Measurements from ENCODE around the gene IGHMBP2.

DNA sequence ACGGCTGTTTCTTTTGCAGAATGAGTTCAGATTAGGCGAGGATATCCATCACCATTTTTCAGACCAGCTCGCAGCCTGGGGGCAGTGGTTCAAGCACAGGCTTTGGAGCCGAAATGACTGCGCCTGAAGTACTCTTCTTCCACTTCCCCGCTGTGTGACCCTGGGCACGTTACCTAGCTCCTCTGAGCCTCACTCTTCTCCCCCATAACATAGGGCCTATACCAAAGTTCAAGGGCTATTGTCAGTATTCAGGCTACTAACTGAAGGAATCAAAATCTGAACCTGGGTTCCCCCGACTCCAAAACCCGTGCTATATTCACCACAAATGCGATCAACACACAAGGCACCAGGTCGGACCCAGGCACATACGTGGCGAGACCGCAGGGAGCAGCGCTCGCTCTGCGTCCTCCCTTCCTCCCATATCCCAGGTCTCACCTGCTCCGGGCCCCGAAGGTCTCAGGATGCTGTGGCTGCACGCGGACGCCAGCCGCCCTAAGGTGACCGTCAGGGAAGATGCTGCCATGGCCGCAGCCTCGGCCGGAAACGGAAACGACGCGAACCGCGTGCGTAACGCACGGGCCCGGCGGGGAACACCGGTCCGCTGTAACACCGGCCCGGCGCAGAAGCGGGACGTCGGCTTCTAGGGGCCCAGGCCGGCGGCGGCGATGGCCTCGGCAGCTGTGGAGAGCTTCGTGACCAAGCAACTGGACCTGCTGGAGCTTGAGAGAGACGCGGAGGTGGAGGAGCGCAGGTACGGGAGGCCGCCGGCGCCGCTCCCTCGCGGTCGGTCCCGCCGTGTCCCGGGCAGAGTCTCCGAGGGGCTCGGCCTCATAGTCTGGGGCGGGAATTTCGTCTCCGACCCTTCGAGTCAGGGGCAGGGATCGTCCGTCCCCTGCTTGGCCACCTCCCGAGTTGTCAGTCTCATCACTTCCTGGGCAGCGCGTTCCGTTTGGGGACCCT, at the start of gene IGHMBP2, which contains the start of gene MRPL21:
- TF ChIP-seq, protein P1, sequence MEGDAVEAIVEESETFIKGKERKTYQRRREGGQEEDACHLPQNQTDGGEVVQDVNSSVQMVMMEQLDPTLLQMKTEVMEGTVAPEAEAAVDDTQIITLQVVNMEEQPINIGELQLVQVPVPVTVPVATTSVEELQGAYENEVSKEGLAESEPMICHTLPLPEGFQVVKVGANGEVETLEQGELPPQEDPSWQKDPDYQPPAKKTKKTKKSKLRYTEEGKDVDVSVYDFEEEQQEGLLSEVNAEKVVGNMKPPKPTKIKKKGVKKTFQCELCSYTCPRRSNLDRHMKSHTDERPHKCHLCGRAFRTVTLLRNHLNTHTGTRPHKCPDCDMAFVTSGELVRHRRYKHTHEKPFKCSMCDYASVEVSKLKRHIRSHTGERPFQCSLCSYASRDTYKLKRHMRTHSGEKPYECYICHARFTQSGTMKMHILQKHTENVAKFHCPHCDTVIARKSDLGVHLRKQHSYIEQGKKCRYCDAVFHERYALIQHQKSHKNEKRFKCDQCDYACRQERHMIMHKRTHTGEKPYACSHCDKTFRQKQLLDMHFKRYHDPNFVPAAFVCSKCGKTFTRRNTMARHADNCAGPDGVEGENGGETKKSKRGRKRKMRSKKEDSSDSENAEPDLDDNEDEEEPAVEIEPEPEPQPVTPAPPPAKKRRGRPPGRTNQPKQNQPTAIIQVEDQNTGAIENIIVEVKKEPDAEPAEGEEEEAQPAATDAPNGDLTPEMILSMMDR (IDR thresholded peaks at IDR 0.05): peak in 1 of 6 experiments; percentile 10
- TF ChIP-seq POLR2A (IDR thresholded peaks at IDR 0.05): peak in 1 of 2 donors; percentile 61
